ENCODE results near the gene MAGI1.

The MAGI1 gene

DNA sequence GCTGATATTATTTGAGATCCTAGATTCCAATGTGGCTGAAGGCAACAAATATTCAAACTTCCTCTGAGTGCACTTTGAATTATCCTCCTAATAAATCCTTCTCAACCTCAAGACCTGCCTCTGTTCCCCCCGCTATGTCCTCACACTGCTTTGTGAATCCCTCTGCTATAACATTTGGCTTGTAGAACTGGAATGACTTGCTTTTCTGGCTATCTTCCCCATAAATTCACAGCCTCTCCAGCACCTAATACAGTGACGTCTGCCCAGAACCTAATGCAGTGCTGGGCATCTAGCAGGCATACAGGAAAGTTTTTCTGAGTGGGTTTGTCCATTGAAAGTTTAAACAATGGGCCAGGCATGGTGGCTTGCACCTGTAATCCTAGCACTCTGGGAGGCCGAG lies 707.0 kb downstream of the MAGI1 start:
- DNase-seq: no peak

DNA sequence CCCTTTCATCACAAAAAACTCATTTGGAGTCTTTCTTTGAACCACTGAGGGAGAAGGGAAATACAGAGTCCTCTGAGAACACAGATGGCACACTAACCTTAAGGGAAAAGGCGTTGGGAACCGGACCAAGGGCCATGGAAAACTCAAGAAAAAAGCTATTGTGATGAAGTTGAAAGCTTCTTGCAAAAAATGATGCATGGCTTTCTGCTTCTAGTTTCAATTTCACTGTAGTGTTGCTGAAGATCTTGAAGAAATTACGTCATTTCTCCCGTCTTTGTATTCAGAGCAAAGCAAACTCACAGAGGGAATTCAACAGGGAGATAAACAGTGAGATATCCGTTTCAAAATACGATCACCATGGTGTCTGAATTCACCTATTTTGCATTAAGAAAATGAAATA lies 708.6 kb downstream of the MAGI1 start:
- no peak for DNase-seq

DNA sequence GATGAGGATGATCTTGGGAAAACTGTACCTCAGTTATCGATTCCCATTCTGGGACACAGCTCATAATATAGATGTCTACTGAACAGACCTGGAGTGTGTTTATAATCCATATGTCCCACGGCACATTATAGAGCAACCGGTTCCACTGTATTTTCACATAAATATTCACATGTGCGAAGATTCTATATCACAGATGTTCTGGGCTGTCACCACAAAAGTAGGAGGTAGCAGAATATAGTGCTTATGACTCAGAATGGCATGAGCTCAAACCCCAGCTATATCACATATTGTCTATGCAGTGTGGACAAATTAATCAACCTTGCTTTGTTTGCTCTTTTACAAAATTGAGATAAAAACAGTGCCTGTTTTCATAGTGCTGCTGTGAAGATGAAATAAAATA lies 710.6 kb downstream of the MAGI1 start:
- DNase-seq: no peak

DNA sequence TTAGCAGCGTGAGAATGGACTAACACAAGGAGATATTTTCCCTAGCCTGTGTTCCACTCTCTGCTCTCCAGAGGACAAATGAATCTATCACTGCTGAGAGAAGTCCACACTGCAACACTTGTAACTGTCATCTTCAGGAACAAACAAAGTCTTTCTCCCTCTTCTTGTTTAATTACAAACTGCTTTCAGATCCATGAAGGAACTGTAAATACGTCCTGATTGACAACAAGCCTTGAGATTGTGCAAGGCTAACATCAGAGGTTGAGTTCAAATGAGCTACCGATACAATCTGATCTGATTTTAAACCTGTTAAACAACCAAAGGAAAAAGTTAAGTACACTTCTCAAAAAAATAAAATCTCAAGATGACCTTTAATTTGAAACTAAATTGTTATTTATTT lies 712.1 kb downstream of the MAGI1 start:
- no peak for DNase-seq

DNA sequence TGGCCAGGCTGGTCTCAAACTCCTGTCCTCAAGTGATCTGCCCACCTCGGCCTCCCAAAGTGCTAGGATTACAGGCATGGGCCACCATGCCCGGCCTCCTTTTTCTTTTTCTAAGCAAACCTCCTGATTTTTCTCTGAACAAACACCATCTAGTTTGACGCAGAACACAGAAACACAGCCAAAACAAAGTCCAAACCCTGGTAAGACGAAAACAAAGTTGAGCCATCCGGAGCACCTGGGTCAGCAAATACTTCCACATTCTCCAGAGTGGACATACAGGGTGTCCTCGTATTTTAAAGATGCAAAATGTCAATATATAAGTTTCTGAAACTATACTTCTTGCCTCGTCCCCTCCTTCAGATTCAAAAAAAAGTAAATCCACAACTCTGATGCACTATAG lies 715.8 kb downstream of the MAGI1 start:
- no peak for DNase-seq

DNA sequence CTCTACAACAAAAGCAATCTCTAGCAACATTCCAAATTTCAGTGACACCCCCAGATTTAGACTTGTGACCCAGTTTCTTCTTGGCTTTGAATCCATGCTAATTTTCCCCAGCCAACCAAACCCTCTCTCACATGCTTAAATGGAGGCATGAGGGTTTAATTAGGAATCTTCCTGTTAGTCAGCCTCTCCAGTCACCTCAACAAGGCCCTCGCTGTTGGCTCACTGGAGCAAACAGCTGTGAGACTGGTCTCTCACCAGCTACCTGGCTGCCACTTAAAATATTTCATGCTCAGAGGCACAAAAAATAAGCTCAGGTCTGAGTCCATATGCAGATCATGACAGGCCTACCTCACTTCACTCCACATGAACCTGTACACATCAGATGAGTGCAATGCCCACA lies 720.5 kb downstream of the MAGI1 start:
- DNase-seq: no peak

DNA sequence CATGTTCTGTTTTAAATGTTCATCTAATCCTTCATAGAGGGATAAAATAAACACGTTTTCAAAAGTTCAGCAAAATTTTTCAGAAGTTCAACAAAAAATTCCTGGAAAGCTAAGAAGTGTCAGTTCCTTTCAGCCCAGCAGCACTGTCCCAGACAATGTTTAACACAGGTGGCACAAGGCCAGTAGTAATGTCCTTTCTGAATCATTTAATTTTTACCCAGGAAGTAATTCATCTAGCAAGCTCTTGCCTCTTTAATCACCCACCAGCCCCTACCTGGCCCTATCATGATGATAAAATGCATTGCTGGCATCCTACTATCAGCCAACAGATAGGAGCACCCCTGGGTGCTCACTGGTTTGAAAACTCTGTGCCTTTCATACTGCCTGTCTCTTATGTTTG lies 723.8 kb downstream of the MAGI1 start:
- DNase-seq: no peak

DNA sequence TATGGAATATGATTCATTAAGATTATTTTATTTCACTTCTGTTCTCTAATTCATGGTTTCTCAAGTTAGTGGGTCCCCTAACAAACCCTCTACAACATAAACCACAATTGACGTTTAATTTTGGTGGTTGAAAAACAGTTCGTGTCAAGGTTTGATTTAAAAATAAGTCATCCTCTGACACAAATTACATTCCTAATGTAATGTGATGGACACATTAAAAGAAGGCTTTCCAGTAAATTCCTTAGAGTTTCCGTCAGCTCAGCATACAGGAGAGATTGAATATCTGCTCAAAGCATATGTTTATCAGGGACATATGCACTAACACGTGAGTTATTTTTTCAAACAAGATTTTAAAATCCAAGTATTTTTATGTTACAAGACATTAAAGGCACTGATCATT lies 724.4 kb downstream of the MAGI1 start:
- no peak for DNase-seq

DNA sequence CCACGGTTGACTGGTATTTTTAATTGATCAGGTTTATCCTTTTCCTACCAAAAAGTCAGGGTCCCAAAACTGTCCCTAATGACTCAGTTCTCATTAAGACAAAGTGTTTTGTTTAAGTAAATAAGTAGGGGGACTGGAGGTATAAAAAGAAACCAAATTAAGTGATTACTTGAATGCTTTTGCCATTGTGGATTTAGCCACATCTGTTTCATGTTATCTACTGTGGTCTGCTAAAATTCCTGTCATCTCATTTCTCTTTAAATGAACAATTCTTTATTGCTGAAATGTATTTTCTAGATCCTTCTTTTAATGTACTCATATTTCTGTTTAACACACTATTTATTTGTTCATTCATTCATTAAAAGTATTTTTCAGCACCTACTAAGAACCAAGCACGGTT lies 725.1 kb downstream of the MAGI1 start:
- DNase-seq: no peak

DNA sequence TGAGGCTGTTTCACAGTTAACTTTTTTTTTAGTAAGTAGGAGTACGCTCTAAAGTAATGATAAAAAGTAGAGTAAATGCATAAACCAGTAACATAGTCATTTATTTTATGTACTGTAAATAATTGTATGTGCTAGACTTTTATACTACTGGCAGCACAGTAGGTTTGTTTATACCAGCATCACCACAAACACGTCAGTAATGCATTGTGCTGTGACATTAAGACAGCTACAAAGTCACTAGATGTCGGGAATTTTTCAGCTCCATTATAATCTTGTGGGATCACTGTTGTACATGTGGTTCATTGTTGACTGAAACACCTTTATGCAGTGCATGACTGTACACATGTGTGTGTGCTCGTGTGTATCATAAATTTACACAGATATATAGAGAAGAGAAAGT lies 732.9 kb downstream of the MAGI1 start:
- DNase-seq: no peak

Data from NCI-H345 (cell line).